CD4-positive, CD25-positive, alpha-beta regulatory T cell (primary cell): Measurements from ENCODE around the gene GPR183. TPM values are rescaled to one million over a fixed set of nuclear protein-coding genes. Genes with fewer than 3 reads are reported as not detected.
A peak's percentile ranks its signal among the peaks of the same experiment; 100 is the strongest.

Experiments used
- ATAC-seq, 2 donors: fragments of 150-1000 bp; cut with Tn5 transposase; one replicate each; pipeline ENCODE4 v1.10.0; 2021; ENCODE audit warnings: low read depth in 2 of 2, moderate number of reproducible peaks in 2 of 2, moderate library complexity in 1 of 2
- DNase-seq, 3 donors: peaks; one replicate each; pipeline versions ENCODE4 v3.0.0 to v3.0.0-alpha.2; 2012 to 2022; ENCODE audit warnings: mixed read lengths in 1 of 3
- H3K27ac ChIP-seq: one replicate; pipeline ENCODE4 v1.7.0; 2013; ENCODE audit warnings: mild to moderate bottlenecking, low read length; ENCODE audit not compliant: insufficient read depth, poor library complexity, severe bottlenecking
- H3K27me3 ChIP-seq: one replicate; pipeline ENCODE4 v1.7.0; 2013; ENCODE audit warnings: low read length; ENCODE audit not compliant: control insufficient read depth, insufficient read depth
- H3K36me3 ChIP-seq: one replicate; pipeline ENCODE4 v1.7.0; 2013; ENCODE audit warnings: mild to moderate bottlenecking, low read length, moderate library complexity; ENCODE audit not compliant: control insufficient read depth, insufficient read depth
- H3K4me1 ChIP-seq: 2 replicates; pipeline ENCODE4 v1.7.0; 2013; ENCODE audit warnings: mild to moderate bottlenecking, low read length; ENCODE audit not compliant: insufficient read depth, control insufficient read depth, poor library complexity, severe bottlenecking
- H3K4me3 ChIP-seq: one replicate; pipeline ENCODE4 v1.7.0; 2013; ENCODE audit warnings: low read depth, mild to moderate bottlenecking, low read length, moderate library complexity
- H3K9me3 ChIP-seq, 2 experiments: 1 replicate in 1 of 2; 2 replicates in 1 of 2; pipeline ENCODE4 v1.7.0; 2013; ENCODE audit warnings: low read length in 2 of 2, mild to moderate bottlenecking in 1 of 2, moderate library complexity in 1 of 2; ENCODE audit not compliant: control insufficient read depth in 2 of 2
- H3K27ac Mint-ChIP-seq, 3 donors: one replicate each; pipeline ENCODE4 v1.8.0; 2020 to 2022; ENCODE audit warnings: mild to moderate bottlenecking in 3 of 3, mixed read lengths in 3 of 3, moderate library complexity in 2 of 3
- H3K27me3 Mint-ChIP-seq: one replicate; pipeline ENCODE4 v1.8.0; 2022; ENCODE audit warnings: mild to moderate bottlenecking, mixed read lengths
- H3K36me3 Mint-ChIP-seq: one replicate; pipeline ENCODE4 v1.8.0; 2020; ENCODE audit warnings: mixed read lengths
- H3K4me1 Mint-ChIP-seq, 4 donors: one replicate each; pipeline ENCODE4 v1.8.0; 2020 to 2022; ENCODE audit warnings: mixed read lengths in 4 of 4, mild to moderate bottlenecking in 1 of 4
- H3K4me3 Mint-ChIP-seq, 4 donors: one replicate each; pipeline ENCODE4 v1.8.0; 2020 to 2022; ENCODE audit warnings: mild to moderate bottlenecking in 4 of 4, mixed read lengths in 4 of 4, moderate library complexity in 3 of 4
- H3K9me3 Mint-ChIP-seq, 7 donors: one replicate each; pipeline ENCODE4 v1.8.0; 2020 to 2022; ENCODE audit warnings: mixed read lengths in 7 of 7, mild to moderate bottlenecking in 3 of 7, moderate library complexity in 2 of 7
- polyA plus RNA-seq, 4 donors: library from polyadenylated mRNA; unstranded; fragments of 300-500 nt; fragmentation: Illumina TruSeq; gene quantifications; one replicate each; pipeline ENCODE4 v1.2.3, GENCODE V29; 2021
- total RNA-seq: library from RNA; stranded (reverse); gene quantifications from one replicate; pipeline ENCODE4 v1.2.3, GENCODE V29; 2022

GPR183 gene
- total and polyA plus RNA-seq, 5 donors from 2014 or later = 206 to 418 (median 306) TPM

- H3K4me3 ChIP-seq = no peak overlapping the region
- ATAC-seq (no peak), DNase-seq (no peak)
- H3K4me1 ChIP-seq = peaks cover 21% of the 10 kb centered on the region
- Mint-ChIP-seq H3K4me3 (no peak overlapping the region), H3K36me3 (peaks cover 3% of the 10 kb centered on the region), H3K27me3 (no peaks in the 10 kb centered on the region), H3K9me3 (no peaks in the 10 kb centered on the region), H3K4me1 (peaks cover 21 to 48% (median 25%) of the 10 kb centered on the region in 4 donors), H3K27ac (peak overlapping the region; percentile 43 to 78 (median 77))
- H3K9me3 ChIP-seq = no peaks in the 10 kb centered on the region
- H3K36me3 ChIP-seq = peaks cover 13% of the 10 kb centered on the region
- peak overlapping the region; percentile 31 for H3K27ac ChIP-seq
- no peaks in the 10 kb centered on the region for H3K27me3 ChIP-seq
These were observed 41.9 kb downstream of the GPR183 start for GRCh38 chr13:99265162-99265800.

DNA sequence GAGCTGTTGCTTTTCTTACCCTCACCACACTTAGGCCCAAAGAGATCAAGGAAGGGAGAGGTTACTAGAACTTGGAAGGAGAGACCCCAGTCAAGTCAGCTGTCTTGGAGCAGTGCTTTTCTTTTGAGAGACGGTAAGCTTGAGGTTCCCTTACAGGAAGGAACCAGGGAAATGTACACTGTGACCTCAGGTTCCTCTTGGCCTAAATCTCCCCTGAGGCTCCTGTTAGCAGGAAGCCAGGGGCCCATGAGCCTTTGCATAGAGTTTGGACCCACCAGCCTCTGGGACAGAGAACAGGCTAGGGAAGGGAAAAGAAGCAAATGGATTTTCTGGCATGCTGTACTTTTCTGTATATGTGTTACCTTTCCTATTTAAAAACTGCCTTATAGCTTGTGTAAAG lies 43.1 kb downstream of the GPR183 start:
- H3K4me3 ChIP-seq = no peak overlapping the region
- peaks cover 23% of the 10 kb centered on the region for H3K4me1 ChIP-seq
- DNase-seq (no peak), ATAC-seq (no peak)
- Mint-ChIP-seq H3K4me3 (no peak overlapping the region), H3K4me1 (peaks cover 13 to 54% (median 31%) of the 10 kb centered on the region in 4 donors), H3K27me3 (no peaks in the 10 kb centered on the region), H3K27ac (peak overlapping the region; percentile 61 to 87 (median 73)), H3K9me3 (no peaks in the 10 kb centered on the region), H3K36me3 (peaks cover 3% of the 10 kb centered on the region)
- H3K9me3 ChIP-seq = no peaks in the 10 kb centered on the region
- H3K27ac ChIP-seq = no peak overlapping the region
- no peaks in the 10 kb centered on the region for H3K27me3 ChIP-seq
- peaks cover 13% of the 10 kb centered on the region for H3K36me3 ChIP-seq

DNA sequence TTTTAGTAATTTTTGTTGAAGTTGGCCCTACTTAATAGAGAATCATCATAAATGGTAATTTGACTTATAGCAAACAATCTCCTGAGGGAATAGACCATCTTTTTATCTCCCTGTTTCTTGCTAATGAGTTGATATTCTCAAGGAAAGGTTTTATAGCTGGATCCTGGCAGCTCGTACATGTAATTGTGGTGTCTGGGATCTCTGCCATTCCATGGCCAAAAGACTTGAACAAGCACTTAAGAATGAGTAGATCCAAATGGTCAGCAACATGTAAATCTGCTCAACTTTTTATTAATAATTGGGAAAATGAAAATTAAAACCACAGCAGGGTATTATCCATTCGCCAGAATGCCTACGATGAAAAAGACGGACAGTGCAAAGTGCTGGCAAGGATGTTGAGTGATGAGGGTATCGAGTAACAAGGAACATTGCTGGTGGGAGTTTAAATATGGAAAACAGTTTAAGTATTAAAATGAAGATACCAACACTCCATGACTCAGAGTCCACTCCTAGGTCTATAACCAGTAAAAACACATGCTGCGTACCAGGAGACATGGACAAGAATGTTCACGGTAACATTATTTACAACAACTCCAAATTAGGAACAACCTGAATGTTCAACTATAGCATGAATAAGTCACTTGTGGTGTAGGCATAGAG lies 43.9 kb downstream of the GPR183 start:
- Mint-ChIP-seq H3K27ac (peak overlapping the region in 2 of 3 donors; percentile 61 to 87), H3K27me3 (no peaks in the 10 kb centered on the region), H3K4me1 (peaks cover 21 to 59% (median 37%) of the 10 kb centered on the region in 4 donors), H3K36me3 (peaks cover 4% of the 10 kb centered on the region), H3K9me3 (no peaks in the 10 kb centered on the region), H3K4me3 (no peak overlapping the region)
- DNase-seq (no peak), ATAC-seq (no peak)
- peaks cover 13% of the 10 kb centered on the region for H3K36me3 ChIP-seq
- no peak overlapping the region for H3K4me3 ChIP-seq
- H3K27ac ChIP-seq = no peak overlapping the region
- H3K4me1 ChIP-seq = peaks cover 30% of the 10 kb centered on the region
- no peaks in the 10 kb centered on the region for H3K27me3 ChIP-seq
- no peaks in the 10 kb centered on the region for H3K9me3 ChIP-seq

GRCh38 chr13:99261059-99261458 lies 46.1 kb downstream of the GPR183 start:
- H3K4me3 Mint-ChIP-seq = no peak overlapping the region
- no peaks in the 10 kb centered on the region for H3K27me3 Mint-ChIP-seq

GRCh38 chr13:99260216-99260615 lies 47.0 kb downstream of the GPR183 start:
- DNase-seq (no peak), ATAC-seq (no peak)
- H3K4me1 Mint-ChIP-seq = peaks cover 18 to 77% (median 44%) of the 10 kb centered on the region in 4 donors
- H3K4me3 ChIP-seq = no peak overlapping the region
- peaks cover 52% of the 10 kb centered on the region for H3K4me1 ChIP-seq
- peak overlapping the region; percentile 89 to 94 (median 91) for H3K27ac Mint-ChIP-seq
- H3K27me3 Mint-ChIP-seq = no peaks in the 10 kb centered on the region
- peak overlapping the region; percentile 80 for H3K27ac ChIP-seq
- no peaks in the 10 kb centered on the region for H3K27me3 ChIP-seq
- H3K9me3 Mint-ChIP-seq = no peaks in the 10 kb centered on the region
- no peaks in the 10 kb centered on the region for H3K9me3 ChIP-seq
- H3K4me3 Mint-ChIP-seq = peak overlapping the region in 3 of 4 donors; percentile 65 to 87 (median 76)
- H3K36me3 ChIP-seq = peaks cover 9% of the 10 kb centered on the region
- peaks cover 15% of the 10 kb centered on the region for H3K36me3 Mint-ChIP-seq

More at GRCh38 chr13:99261059-99261458, 46.1 kb downstream of the GPR183 start:
- Mint-ChIP-seq H3K27ac (peak overlapping the region; percentile 10 to 94 (median 80)), H3K9me3 (no peaks in the 10 kb centered on the region), H3K36me3 (peaks cover 10% of the 10 kb centered on the region), H3K4me1 (peaks cover 25 to 75% (median 43%) of the 10 kb centered on the region in 4 donors)
- ATAC-seq (no peak), DNase-seq (no peak)
- Histone ChIP-seq H3K4me1 (peaks cover 45% of the 10 kb centered on the region), H3K9me3 (no peaks in the 10 kb centered on the region), H3K36me3 (peaks cover 8% of the 10 kb centered on the region), H3K27ac (no peak overlapping the region), H3K27me3 (no peaks in the 10 kb centered on the region), H3K4me3 (no peak overlapping the region)

DNA sequence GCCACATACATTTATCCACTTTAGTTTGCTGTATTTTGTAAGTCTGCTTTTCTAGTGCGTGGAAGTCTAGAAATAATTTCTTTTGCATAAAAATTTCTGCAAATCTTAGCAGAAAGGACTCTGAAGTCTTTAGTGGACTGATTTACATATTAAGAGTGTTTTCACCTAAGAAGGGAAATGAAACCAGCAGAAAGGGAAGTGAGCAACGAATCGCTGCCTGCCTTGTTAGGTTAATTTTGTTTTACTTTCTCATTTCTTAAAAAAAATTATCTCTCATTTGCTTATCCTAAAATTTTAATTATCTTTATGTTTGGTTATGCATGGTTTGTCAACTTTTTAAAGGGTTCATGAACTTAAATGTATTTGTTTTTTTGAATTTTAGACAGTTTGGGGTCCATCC lies 48.3 kb downstream of the GPR183 start:
- peak; percentile 59 to 69 for ATAC-seq
- peaks cover 26% of the 10 kb centered on the region for H3K36me3 Mint-ChIP-seq
- Histone ChIP-seq H3K4me3 (peak overlapping the region; percentile 96), H3K4me1 (peaks cover 41% of the 10 kb centered on the region), H3K36me3 (peaks cover 21% of the 10 kb centered on the region), H3K9me3 (no peaks in the 10 kb centered on the region), H3K27ac (peak overlapping the region; percentile 80), H3K27me3 (no peaks in the 10 kb centered on the region)
- peak overlapping the region; percentile 87 to 94 (median 92) for H3K4me3 Mint-ChIP-seq
- no peaks in the 10 kb centered on the region for H3K27me3 Mint-ChIP-seq
- peak; percentile 10 to 84 (median 66) for DNase-seq
- no peaks in the 10 kb centered on the region for H3K9me3 Mint-ChIP-seq
- H3K27ac Mint-ChIP-seq = peak overlapping the region; percentile 91 to 99 (median 94)
- peaks cover 14 to 74% (median 48%) of the 10 kb centered on the region in 4 donors for H3K4me1 Mint-ChIP-seq

GRCh38 chr13:99258210-99258860 lies 48.9 kb downstream of the GPR183 start, which contains the start of gene GPR18:
GPR18 (minus strand) TSS chr13:99258379; CDS start chr13:99255872, 2,507 bp downstream.
- Histone ChIP-seq H3K36me3 (peaks cover 19% of the 10 kb centered on the region), H3K27me3 (no peaks in the 10 kb centered on the region), H3K9me3 (no peaks in the 10 kb centered on the region), H3K4me1 (peaks cover 39% of the 10 kb centered on the region), H3K27ac (peak within 1 kb of the TSS; percentile 80), H3K4me3 (peak within 1 kb of the TSS; percentile 96)
- DNase-seq (peak; percentile 10 to 88 (median 74)), ATAC-seq (peak; percentile 87 to 88)
- Mint-ChIP-seq H3K27me3 (no peaks in the 10 kb centered on the region), H3K4me1 (peaks cover 14 to 73% (median 47%) of the 10 kb centered on the region in 4 donors), H3K4me3 (peak within 1 kb of the TSS; percentile 87 to 94 (median 92)), H3K36me3 (peaks cover 30% of the 10 kb centered on the region), H3K27ac (peak within 1 kb of the TSS; percentile 91 to 99 (median 94)), H3K9me3 (no peaks in the 10 kb centered on the region)
